IMR-90 (cell line): ENCODE results near the gene TFAP2E. TPM values are rescaled to one million over a fixed set of nuclear protein-coding genes. Genes with fewer than 3 reads are reported as not detected.
A peak's percentile ranks its signal among the peaks of the same experiment; 100 is the strongest.

Experiments used
- ATAC-seq: fragments of 200-7000 bp; cut with Tn5 transposase; 2 replicates; pipeline ENCODE4 v1.9.1; 2020; ENCODE audit warnings: low read depth, mild to moderate bottlenecking, moderate library complexity
- BruUV-seq: library from RNA; stranded (reverse); fragments of 400-500 nt; replicated peaks from 2 replicates; lab custom pipeline; 2021; lab: Mats Ljungman, UMichigan
- CTCF ChIA-PET: fragments of 300-600 bp; formaldehyde crosslinking; extraction: SDS; loops from one replicate; lab custom pipeline; 2021; ENCODE audit warnings: antibody characterized with exemption; lab: Yijun Ruan, JAX
- POLR2A ChIA-PET: fragments of 300-600 bp; sonication (Branson Sonifier 250); formaldehyde crosslinking; loops from one replicate; lab custom pipeline; 2022; ENCODE audit warnings: antibody characterized with exemption; ENCODE audit not compliant: unreplicated experiment; lab: Charles Lee
- DNase-seq: peaks from one replicate; pipeline ENCODE4 v3.0.0; 2013
- H2AFZ ChIP-seq: replicated peaks from 2 replicates; pipeline ENCODE3; 2013; ENCODE audit warnings: low read length, mild to moderate bottlenecking; ENCODE audit not compliant: poor library complexity
- H2AK5ac ChIP-seq: 2 replicates; pipeline ENCODE4 v1.6.1; 2013; ENCODE audit warnings: low read depth, low read length, inconsistent platforms
- H2AK9ac ChIP-seq: replicated peaks from 2 replicates; pipeline ENCODE3; 2013; ENCODE audit warnings: mild to moderate bottlenecking, low read depth, low read length, moderate library complexity; ENCODE audit not compliant: poor library complexity
- H2BK120ac ChIP-seq: 2 replicates; pipeline ENCODE4 v1.6.1; 2013; ENCODE audit warnings: low read depth, low read length, inconsistent platforms
- H2BK15ac ChIP-seq: 3 replicates; pipeline ENCODE4 v1.6.1; 2013; ENCODE audit warnings: low read depth, low read length, inconsistent platforms
- H2BK20ac ChIP-seq: 2 replicates; pipeline ENCODE4 v1.6.1; 2013; ENCODE audit warnings: low read depth, mild to moderate bottlenecking, inconsistent platforms, low read length, moderate library complexity
- H2BK5ac ChIP-seq: 2 replicates; pipeline ENCODE4 v1.6.1; 2013; ENCODE audit warnings: mild to moderate bottlenecking, low read depth, low read length, inconsistent platforms; ENCODE audit not compliant: poor library complexity, severe bottlenecking
- H3K14ac ChIP-seq: replicated peaks from 2 replicates; pipeline ENCODE4 v1.6.1; 2013; ENCODE audit warnings: low read depth, low read length, inconsistent platforms
- H3K18ac ChIP-seq: 2 replicates; pipeline ENCODE4 v1.6.1; 2013; ENCODE audit warnings: low read depth, low read length, control low read depth
- H3K23ac ChIP-seq: 2 replicates; pipeline ENCODE4 v1.6.1; 2013; ENCODE audit warnings: low read depth, low read length, inconsistent platforms
- H3K27ac ChIP-seq: 2 replicates; pipeline ENCODE4 v1.5.1; 2013; ENCODE audit warnings: mild to moderate bottlenecking, control low read depth, low read length; ENCODE audit not compliant: insufficient read depth
- H3K27me3 ChIP-seq: 2 replicates; pipeline ENCODE4 v1.6.1; 2013; ENCODE audit warnings: low read length; ENCODE audit not compliant: control insufficient read depth, insufficient read depth
- H3K36me3 ChIP-seq: 2 replicates; pipeline ENCODE4 v1.6.1; 2013; ENCODE audit warnings: low read length, mixed read lengths; ENCODE audit not compliant: control insufficient read depth, insufficient read depth
- H3K4ac ChIP-seq: 2 replicates; pipeline ENCODE4 v1.6.1; 2013; ENCODE audit warnings: low read depth, low read length, inconsistent platforms
- H3K4me1 ChIP-seq: 2 replicates; pipeline ENCODE4 v1.6.1; 2013; ENCODE audit warnings: low read length, mixed read lengths; ENCODE audit not compliant: control insufficient read depth, insufficient read depth
- H3K4me2 ChIP-seq: 2 replicates; pipeline ENCODE4 v1.6.1; 2013; ENCODE audit warnings: low read depth, mild to moderate bottlenecking, control low read depth, low read length, moderate library complexity
- H3K4me3 ChIP-seq: 2 replicates; pipeline ENCODE4 v1.5.1; 2013; ENCODE audit warnings: low read depth, mild to moderate bottlenecking, control low read depth, low read length, moderate library complexity; ENCODE audit not compliant: insufficient read depth
- H3K56ac ChIP-seq: 2 replicates; pipeline ENCODE4 v1.6.1; 2013; ENCODE audit warnings: low read length, inconsistent platforms; ENCODE audit not compliant: insufficient read depth; ENCODE audit errors: extremely low read depth
- H3K79me1 ChIP-seq, 2 experiments: 2 replicates each; pipeline ENCODE4 v1.6.1; 2013; ENCODE audit warnings: low read length in 2 of 2, inconsistent platforms in 1 of 2, low read depth in 1 of 2
- H3K9ac ChIP-seq: 2 replicates; pipeline ENCODE4 v1.6.1; 2013; ENCODE audit warnings: low read depth, low read length, control low read depth
- H3K9me1 ChIP-seq: 2 replicates; pipeline ENCODE4 v1.6.1; 2013; ENCODE audit warnings: low read length, inconsistent platforms; ENCODE audit not compliant: insufficient read depth
- H3K9me3 ChIP-seq: 2 replicates; pipeline ENCODE4 v1.6.1; 2013; ENCODE audit warnings: low read length; ENCODE audit not compliant: control insufficient read depth, insufficient read depth
- H4K20me1 ChIP-seq: 2 replicates; pipeline ENCODE4 v1.6.1; 2013; ENCODE audit warnings: low read length, inconsistent platforms; ENCODE audit not compliant: insufficient read depth
- H4K5ac ChIP-seq: 2 replicates; pipeline ENCODE4 v1.6.1; 2013; ENCODE audit warnings: mild to moderate bottlenecking, low read depth, low read length, control low read depth
- H4K8ac ChIP-seq, 2 experiments: 2 replicates each; pipeline ENCODE4 v1.6.1; 2013; ENCODE audit warnings: low read depth in 2 of 2, low read length in 2 of 2, control low read depth in 1 of 2, inconsistent platforms in 1 of 2
- H4K91ac ChIP-seq: 2 replicates; pipeline ENCODE4 v1.6.1; 2013; ENCODE audit warnings: low read depth, low read length, inconsistent platforms; ENCODE audit not compliant: insufficient read depth
- BHLHE40 ChIP-seq: fragments of 150-350 bp; IDR thresholded peaks from 2 replicates; pipeline ENCODE4 v1.6.1; 2016; ENCODE audit warnings: mild to moderate bottlenecking, low read depth, low read length
- CEBPB ChIP-seq: IDR thresholded peaks from 2 replicates; pipeline ENCODE4 v1.6.1; 2012; ENCODE audit warnings: low read depth, low read length, improper control_type of control experiment
- CHD1 ChIP-seq: IDR thresholded peaks from 2 replicates; pipeline ENCODE4 v1.6.1; 2012; ENCODE audit warnings: low read depth, low read length, improper control_type of control experiment
- CTCF ChIP-seq: conservative IDR thresholded peaks from 2 replicates; pipeline ENCODE4 v1.5.1; 2012; ENCODE audit warnings: mild to moderate bottlenecking, low read depth, low read length, improper control_type of control experiment
- FOS ChIP-seq: fragments of 150-350 bp; IDR thresholded peaks from 2 replicates; pipeline ENCODE4 v1.6.1; 2016; ENCODE audit warnings: low read depth, low read length
- MAFK ChIP-seq: IDR thresholded peaks from 2 replicates; pipeline ENCODE4 v1.6.1; 2012; ENCODE audit warnings: low read depth, low read length, improper control_type of control experiment
- MAZ ChIP-seq: IDR thresholded peaks from 2 replicates; pipeline ENCODE4 v1.6.1; 2012; ENCODE audit warnings: low read depth, mild to moderate bottlenecking, low read length, improper control_type of control experiment, moderate library complexity, borderline replicate concordance
- MXI1 ChIP-seq: IDR thresholded peaks from 2 replicates; pipeline ENCODE4 v1.6.1; 2012; ENCODE audit warnings: low read depth, mild to moderate bottlenecking, low read length, moderate library complexity, borderline replicate concordance
- NFE2L2 ChIP-seq: fragments of 150-350 bp; IDR thresholded peaks from 2 replicates; pipeline ENCODE4 v1.6.1; 2016; ENCODE audit warnings: low read depth, mild to moderate bottlenecking, low read length
- POLR2A ChIP-seq: IDR thresholded peaks from 2 replicates; pipeline ENCODE4 v1.6.1; 2012; ENCODE audit warnings: mild to moderate bottlenecking, low read depth, low read length
- RAD21 ChIP-seq: IDR thresholded peaks from 2 replicates; pipeline ENCODE4 v1.6.1; 2012; ENCODE audit warnings: low read length, improper control_type of control experiment
- RCOR1 ChIP-seq: IDR thresholded peaks from 2 replicates; pipeline ENCODE4 v1.6.1; 2012; ENCODE audit warnings: mild to moderate bottlenecking, low read length, improper control_type of control experiment; ENCODE audit not compliant: insufficient replicate concordance
- RFX5 ChIP-seq: IDR thresholded peaks from 2 replicates; pipeline ENCODE4 v1.8.0; 2012; ENCODE audit warnings: low read depth, mild to moderate bottlenecking, low read length, moderate library complexity
- SMC3 ChIP-seq: fragments of 150-350 bp; IDR thresholded peaks from 2 replicates; pipeline ENCODE4 v1.6.1; 2016; ENCODE audit warnings: low read depth, mild to moderate bottlenecking, antibody characterized with exemption, low read length, moderate library complexity
- WGBS, 2 experiments: methylation state at CpG; one replicate each; pipeline versions ENCODE4 v1.1.5 to v1.1.7; 2013; ENCODE audit warnings: missing lambda C conversion rate in 2 of 2; ENCODE audit not compliant: insufficient read length in 1 of 2; ENCODE audit errors: extremely low coverage in 2 of 2; 5-methylcytosine and 5-hydroxymethylcytosine counted together
- dilution Hi-C: fragments of 300-500 bp; cut with HindIII; formaldehyde crosslinking; loops from one replicate; pipeline ENCODE4 v1.14.3; 2018; ENCODE audit warnings: low sequenced_read_pairs; ENCODE audit not compliant: unreplicated experiment
- in situ Hi-C: fragments of 300-500 bp; cut with MboI; formaldehyde crosslinking; loops from 3 replicates; pipeline ENCODE4 v1.14.3; 2019; ENCODE audit warnings: low sequenced_read_pairs, inconsistent platforms, mixed read lengths
- intact Hi-C: fragments of 100-400 bp; cut with micrococcal nuclease; formaldehyde crosslinking; loops from 2 replicates; pipeline ENCODE4 v1.10.0; 2022
- polyA plus RNA-seq, 3 experiments: library from polyadenylated mRNA; depleted of rRNA; stranded (reverse); fragments of >200 nt; gene quantifications; 2 replicates each; pipeline ENCODE4 v1.2.3, GENCODE V29; 2012; ENCODE audit warnings: low replicate concordance in 1 of 3
- total RNA-seq: library from RNA; depleted of rRNA; stranded (reverse); fragments of >200 nt; gene quantifications from 2 replicates; pipeline ENCODE4 v1.2.3, GENCODE V29; 2012
- TF ChIP-seq, protein P1 (sequence below): fragments of 150-350 bp; IDR thresholded peaks from 2 replicates; pipeline ENCODE4 v1.6.1; 2016; ENCODE audit warnings: low read depth, mild to moderate bottlenecking, low read length, moderate library complexity, borderline replicate concordance

The TFAP2E gene
- total and polyA plus RNA-seq, 2 of the 4 experiments (the other 2 are of a cell fraction), result under 0.01 to 0.19 TPM

GRCh38 chr1:35557611-35558373 is 15.3 kb upstream of the TFAP2E start, which contains the start of gene NCDN:
TSS of gene NCDN (plus strand) at chr1:35557799. CDS start at chr1:35558191, 392 bp downstream.
- TSS peak; percentile 85 for BruUV-seq
- Histone ChIP-seq H3K4me2 (peak within 1 kb of the TSS; percentile 96), H4K91ac (peak within 1 kb of the TSS; percentile 96), H3K14ac (peak within 1 kb of the TSS; percentile 99), H2BK20ac (peak within 1 kb of the TSS; percentile 90), H3K9ac (peak within 1 kb of the TSS; percentile 97), H3K56ac (peak within 1 kb of the TSS; percentile 87), H3K23ac (peak within 1 kb of the TSS; percentile 98), H3K18ac (peak within 1 kb of the TSS; percentile 92), H2BK15ac (peak within 1 kb of the TSS; percentile 86; the same call in 1 of the 3 replicates), H3K4ac (peak within 1 kb of the TSS; percentile 99), H3K9me3 (no peaks in the 10 kb centered on the region), H4K20me1 (peaks cover 36% of the 10 kb centered on the region), H2AFZ (peak within 1 kb of the TSS; percentile 100), H4K8ac (peak within 1 kb of the TSS; percentile 91 to 96), H2AK9ac (peak within 1 kb of the TSS; percentile 95), H3K79me1 (peaks cover 12 to 64% of the 10 kb centered on the region in 2 experiments), H3K27ac (peak within 1 kb of the TSS; percentile 99), H3K9me1 (peaks cover 6% of the 10 kb centered on the region), H3K4me3 (peak within 1 kb of the TSS; percentile 79), H3K27me3 (no peaks in the 10 kb centered on the region), H2BK5ac (peak within 1 kb of the TSS; percentile 99), H2AK5ac (peak within 1 kb of the TSS; percentile 99), H3K4me1 (peaks cover 10% of the 10 kb centered on the region), H2BK120ac (peak within 1 kb of the TSS; percentile 99), H4K5ac (peak within 1 kb of the TSS; percentile 90), H3K36me3 (peaks cover 19% of the 10 kb centered on the region)
- DNase-seq (peak; percentile 97), ATAC-seq (peak; percentile 86)
- dilution Hi-C loops, result no loop called here
- CTCF ChIA-PET, result interaction anchor here (0.6 to 1.8 kb wide), 4 partner anchors 11 to 355 kb away, joined by 3 to 9 read pairs (median 4); no protein-coding TSS in a partner anchor
- intact Hi-C loops, result loop anchor here (1.0 to 2.0 kb wide), 2 partner anchors 106 to 365 kb away; partner anchors contain the start of gene SFPQ
- in situ Hi-C loops, result no loop called here
- WGBS, 2 experiments, result 0% methylated on average over 9 of the region's 58 CpGs; no CpG with 5 or more reads in 1 of the 2 experiments
- POLR2A ChIA-PET, result interaction anchor here (1.8 kb wide), 1 partner anchor 106 kb away, joined by 4 read pairs; no protein-coding TSS in a partner anchor
- TF ChIP-seq RFX5, result no peak
- TF ChIP-seq MAZ, result peak; percentile 96
- TF ChIP-seq RCOR1, result no peak
- no peak for TF ChIP-seq CTCF
- TF ChIP-seq, protein P1, sequence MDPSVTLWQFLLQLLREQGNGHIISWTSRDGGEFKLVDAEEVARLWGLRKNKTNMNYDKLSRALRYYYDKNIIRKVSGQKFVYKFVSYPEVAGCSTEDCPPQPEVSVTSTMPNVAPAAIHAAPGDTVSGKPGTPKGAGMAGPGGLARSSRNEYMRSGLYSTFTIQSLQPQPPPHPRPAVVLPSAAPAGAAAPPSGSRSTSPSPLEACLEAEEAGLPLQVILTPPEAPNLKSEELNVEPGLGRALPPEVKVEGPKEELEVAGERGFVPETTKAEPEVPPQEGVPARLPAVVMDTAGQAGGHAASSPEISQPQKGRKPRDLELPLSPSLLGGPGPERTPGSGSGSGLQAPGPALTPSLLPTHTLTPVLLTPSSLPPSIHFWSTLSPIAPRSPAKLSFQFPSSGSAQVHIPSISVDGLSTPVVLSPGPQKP, result no peak
- 0 out of 2 replicates have a peak, but pooled peaks have one; percentile 3 for TF ChIP-seq BHLHE40
- no peak for TF ChIP-seq MAFK
- peak; percentile 66; the same call in 1 of the 2 replicates for TF ChIP-seq MXI1
- TF ChIP-seq POLR2A, result peak; percentile 85
- peak; percentile 10; the same call in 1 of the 2 replicates for TF ChIP-seq NFE2L2
- no peak for TF ChIP-seq CHD1
- no peak for TF ChIP-seq CEBPB
- peak; percentile 77 for TF ChIP-seq FOS
- TF ChIP-seq SMC3, result no peak
- no peak for TF ChIP-seq RAD21
